Fibroblast of skin of left quadriceps (primary cell): ENCODE results near the gene B3GALNT1.
A peak's percentile ranks its signal among the peaks of the same experiment; 100 is the strongest.

Experiments used
- DNase-seq, 2 experiments: peaks; one replicate each; pipeline ENCODE4 v3.0.0-alpha.2; 2013; ENCODE audit warnings: low read depth in 2 of 2

Gene B3GALNT1

DNA sequence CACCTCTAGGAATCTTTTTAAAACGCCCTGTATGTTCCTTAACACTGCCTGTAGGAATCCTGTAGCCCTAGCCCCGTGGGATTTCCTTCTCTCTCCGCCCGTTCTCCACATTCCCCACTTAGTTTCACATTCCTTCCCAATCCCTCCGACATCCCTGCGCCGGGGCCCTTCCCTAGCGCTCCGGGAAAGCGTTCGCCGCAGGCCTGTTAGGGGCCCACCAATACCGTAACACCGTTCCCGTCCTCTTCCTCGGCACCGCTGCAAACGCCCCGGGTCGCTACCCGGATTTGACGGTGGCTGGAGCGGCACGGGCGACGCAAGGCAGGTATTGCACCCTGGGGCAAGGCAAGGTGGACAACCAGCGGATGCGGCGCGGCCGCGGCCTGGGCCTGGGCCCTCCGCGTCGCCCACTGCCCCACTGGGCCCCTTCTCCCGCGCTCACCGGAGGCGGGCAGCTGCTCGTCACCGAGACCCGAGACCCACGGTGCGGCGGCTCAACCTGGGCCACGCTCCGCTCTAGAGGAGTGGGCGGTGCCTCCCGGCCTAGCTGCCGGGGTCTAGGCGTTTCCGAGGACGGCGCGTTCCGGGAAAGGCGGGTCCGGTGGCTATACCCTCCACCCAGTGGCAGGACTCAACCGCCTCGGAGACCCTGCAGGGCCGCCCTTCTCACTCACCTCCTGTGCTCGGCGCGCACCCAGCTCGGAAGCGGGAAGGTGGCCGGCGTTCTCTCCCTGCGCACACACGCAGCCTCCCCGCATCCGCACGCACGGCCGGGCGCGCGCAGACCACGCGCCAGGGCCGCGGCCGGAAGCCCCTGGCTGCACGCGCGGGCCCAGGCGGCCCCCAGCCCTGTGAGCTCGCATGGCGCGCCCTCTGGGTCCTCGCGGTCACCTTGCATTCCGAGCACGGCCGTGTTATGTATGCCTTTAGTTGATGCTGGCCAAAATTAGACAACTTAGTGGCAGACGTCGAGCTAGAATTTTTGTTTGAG, at the start of gene B3GALNT1:
Gene B3GALNT1, minus strand, starts transcription at position 789 of the 991 bp plus-strand sequence. CDS start 18,595 bp downstream, outside the sequence.
- peak; percentile 55 to 57 for DNase-seq

- no peak for DNase-seq
These were observed 48.3 kb upstream of the B3GALNT1 start for GRCh38 chr3:161153480-161153879.

GRCh38 chr3:161150001-161150525, 44.9 kb upstream of the B3GALNT1 start:
- no peak for DNase-seq

GRCh38 chr3:161149529-161149928, 44.4 kb upstream of the B3GALNT1 start:
- DNase-seq = no peak

- no peak for DNase-seq
These were observed 43.8 kb upstream of the B3GALNT1 start for GRCh38 chr3:161148832-161149475.

DNA sequence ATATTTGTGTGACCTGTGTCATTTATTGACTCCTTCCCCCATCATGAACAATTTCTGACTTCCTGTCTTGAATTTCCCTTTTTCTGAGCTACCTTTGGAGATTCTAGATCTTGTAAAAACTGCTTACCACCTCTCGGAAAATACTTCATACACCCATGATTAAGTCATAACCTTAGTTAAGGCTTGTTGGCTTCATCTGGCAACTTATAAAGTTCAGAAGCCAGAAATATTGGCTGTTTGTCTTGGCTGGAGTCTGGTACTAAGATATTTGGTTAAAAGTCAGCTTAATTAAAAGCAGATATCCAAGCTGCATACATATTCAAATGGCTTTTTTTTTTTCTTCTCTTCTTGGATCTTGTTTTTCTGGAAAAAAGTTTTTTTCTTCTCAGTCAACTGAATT, 37.3 kb upstream of the B3GALNT1 start:
- DNase-seq = peak; percentile 60 to 62

- no peak for DNase-seq
These were observed 34.5 kb upstream of the B3GALNT1 start for GRCh38 chr3:161139686-161140085.

DNA sequence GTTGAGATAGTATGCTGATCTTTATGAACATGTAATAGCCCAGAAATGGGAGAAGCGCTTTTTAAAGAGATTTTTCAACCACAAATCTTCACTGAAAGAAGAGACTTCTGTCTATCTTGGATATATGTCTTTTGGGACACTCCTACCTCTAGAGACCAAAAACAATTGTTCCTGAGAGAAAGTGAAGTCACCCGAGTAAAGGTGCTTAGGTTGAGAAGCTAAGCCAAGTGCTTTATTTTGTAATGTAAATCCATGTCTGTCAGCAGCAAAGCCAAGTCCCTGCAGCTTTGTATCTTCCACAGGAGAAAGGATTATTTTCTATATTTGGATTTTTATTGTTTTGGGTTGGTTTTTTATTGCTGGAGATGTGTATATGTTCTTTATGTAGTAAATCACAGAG, 32.1 kb upstream of the B3GALNT1 start:
- no peak for DNase-seq

DNA sequence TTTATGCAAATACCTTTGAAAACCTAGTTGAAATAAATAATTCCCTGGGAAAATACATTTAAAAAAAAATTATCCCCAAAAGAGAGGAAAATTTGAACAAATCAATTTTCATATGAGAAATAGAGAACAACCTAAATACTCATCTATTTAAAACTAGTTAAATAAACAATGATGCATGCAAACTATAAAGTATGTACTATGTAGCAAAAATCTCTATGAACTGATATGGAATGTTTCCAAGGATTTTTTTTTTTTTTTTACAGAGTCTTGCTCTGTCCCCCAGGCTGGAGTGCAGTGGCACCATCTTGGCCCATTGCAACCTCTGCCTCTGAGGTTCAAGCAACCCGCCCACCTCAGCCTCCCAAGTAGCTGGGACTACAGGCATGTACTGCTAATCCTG, 27.2 kb upstream of the B3GALNT1 start:
- no peak for DNase-seq

DNA sequence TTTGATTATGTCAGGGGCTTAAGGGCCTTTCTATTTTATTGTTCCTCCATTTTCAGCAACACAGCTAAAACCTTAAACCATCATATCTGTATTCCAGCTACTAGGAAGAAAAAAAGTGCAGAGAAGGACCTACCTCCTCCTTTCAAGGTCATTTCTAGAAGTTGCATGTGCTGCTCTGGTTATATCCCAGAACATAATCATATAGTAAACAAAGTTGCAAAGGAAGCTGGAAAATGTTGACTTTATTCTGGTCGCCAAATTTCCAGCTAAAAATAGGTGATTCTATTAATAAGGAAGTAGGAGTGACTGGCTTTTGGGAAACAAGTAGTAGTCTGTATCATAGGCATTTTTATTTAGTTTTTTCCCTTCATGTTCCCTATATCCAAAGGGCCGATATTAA, 21.3 kb upstream of the B3GALNT1 start:
- no peak for DNase-seq

DNA sequence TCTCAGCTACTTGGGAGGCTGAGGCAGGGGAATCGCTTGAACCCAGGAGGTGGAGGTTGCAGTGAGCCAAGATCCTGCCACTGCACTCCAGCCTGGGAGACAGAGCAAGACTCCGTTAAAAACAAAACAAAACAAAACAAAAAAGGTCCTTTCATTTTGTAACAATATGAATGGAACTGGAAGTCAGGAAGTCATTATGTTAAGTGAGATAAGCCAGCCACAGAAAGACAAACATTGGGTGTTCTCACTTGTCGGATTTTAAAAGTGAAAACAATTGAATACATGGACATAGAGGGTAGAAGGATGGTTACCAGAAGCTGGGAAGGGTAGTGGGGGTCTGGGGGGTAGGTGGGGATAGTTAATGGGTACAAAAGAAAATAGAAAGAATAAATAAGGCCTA, 12.5 kb upstream of the B3GALNT1 start:
- DNase-seq = no peak

DNA sequence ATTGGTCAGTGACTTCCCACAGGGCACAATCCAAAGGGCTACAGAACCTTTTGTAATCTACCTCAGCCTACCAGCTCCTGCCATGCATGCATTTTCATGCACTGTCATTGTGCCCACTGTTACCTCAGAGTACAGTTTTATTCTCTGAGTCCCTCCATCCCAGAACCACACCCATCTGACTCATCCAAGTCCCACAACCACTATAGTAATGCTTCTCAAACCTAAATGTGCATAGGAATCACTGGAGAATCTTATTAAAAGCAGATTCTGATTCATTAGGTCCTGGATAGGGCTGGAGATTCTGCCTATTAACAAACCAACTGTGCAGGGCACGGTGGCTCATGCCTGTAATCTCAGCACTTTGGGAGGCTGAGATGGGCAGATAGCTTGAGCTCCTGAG, 3.7 kb upstream of the B3GALNT1 start:
- DNase-seq = peak in 1 of 2 experiments; percentile 8

GRCh38 chr3:161107311-161107710, 2.2 kb upstream of the B3GALNT1 start:
- no peak for DNase-seq

DNA sequence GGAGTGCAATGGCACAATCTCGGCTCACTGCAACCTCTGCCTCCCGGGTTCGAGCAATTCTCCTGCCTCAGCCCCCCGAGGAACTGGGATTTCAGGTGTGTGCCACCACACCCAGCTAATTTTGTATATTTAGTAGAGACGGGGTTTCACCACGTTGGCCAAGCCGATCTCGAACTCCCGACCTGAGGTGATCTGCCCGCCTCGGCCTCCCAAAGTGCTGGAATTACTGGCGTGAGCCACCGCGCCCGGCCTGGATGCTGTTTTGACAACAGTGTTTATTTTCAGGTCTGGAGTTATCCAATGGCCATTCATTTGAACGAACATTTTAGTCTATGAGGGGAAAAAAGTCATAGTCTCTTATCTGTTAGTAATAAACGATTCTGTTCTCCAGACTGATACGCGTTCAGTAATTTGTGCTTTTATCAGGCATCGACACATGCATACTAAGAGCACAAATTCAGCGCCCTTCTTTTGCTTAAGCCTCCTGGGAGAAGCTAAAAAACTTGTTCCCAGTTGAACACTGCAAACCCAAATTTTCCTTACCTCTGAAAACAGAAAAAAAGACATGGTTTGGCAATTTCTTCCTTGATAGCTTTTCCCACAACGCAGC, 1.3 kb downstream of the B3GALNT1 start:
- DNase-seq = no peak

DNA sequence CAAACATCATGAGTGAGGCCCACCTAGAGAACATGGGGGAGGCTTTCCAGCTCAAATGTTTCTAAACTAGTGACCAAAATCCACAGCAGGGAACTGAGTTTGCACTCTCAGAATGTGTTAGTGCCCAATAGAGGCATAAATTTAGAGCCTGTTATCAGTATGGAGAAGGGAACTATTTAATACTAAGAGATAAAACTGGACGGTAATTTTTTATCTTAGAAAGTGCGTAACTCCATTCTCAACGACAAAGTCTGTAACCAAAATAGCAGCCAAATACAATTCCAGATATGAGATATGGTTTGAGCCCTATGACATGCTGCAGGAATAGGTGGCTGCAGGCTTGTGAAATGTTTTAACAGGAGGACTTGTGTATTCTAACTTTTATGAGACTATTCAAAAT, 3.5 kb downstream of the B3GALNT1 start:
- no peak for DNase-seq

DNA sequence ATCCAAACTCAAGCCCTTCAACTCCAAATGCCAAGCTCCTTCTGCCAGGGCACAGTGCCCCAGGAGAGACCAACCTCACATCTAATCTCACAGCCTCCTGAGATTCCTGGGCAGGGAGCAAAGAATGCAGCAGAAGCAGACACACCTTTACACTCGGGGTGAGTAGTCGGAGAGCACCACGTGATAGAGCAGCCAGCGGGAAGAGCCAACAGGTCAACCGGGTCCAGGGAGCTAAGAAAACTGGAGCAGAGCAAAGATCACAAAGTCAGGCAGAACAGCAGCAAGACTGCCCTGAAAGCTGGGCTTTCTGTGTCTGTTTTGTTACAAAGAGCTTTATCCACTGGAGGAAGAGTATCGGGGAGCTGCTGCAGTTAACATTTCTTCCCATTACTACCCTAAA, 4.2 kb downstream of the B3GALNT1 start:
- DNase-seq = no peak

GRCh38 chr3:161096771-161097367, 8.3 kb downstream of the B3GALNT1 start:
- DNase-seq = no peak

DNA sequence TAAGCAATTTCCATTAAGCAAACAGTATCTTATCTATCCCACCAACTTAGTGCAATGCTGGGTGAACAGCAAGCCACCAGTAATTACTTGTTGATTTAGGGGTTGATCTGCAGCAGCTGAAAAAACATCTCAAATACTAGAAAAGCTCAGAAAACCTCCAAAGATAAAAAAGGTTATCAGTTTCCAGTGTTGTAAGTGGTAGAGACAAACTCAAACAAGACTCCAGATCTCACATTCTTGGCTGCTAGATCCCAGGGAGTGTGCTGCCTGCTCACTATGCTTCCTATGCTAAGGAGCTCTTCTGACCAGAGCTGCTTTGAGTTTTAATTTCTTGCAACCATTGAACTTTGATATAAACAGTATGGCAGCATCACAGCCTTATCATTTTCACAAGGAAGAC, 11.3 kb downstream of the B3GALNT1 start:
- no peak for DNase-seq

DNA sequence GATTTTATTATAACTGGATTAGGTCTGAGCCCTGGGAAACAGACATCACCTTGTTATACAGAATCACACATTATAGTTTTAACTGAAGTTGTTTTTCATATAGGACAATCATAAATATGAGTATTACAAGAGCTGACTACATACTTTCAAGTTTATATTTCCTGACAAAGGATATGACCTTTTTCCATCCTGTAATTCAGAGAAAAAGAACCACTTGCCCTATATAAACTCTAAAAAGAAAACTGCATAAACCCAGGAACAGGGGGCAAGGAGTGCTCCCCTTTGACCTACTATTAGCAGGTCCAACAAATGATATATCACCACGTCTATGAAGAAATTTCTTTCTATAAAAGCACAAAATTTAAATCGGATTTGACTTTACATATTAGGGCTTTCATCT, 20.9 kb downstream of the B3GALNT1 start:
- DNase-seq = no peak

GRCh38 chr3:161083131-161083530, 22.0 kb downstream of the B3GALNT1 start:
- DNase-seq = no peak

DNA sequence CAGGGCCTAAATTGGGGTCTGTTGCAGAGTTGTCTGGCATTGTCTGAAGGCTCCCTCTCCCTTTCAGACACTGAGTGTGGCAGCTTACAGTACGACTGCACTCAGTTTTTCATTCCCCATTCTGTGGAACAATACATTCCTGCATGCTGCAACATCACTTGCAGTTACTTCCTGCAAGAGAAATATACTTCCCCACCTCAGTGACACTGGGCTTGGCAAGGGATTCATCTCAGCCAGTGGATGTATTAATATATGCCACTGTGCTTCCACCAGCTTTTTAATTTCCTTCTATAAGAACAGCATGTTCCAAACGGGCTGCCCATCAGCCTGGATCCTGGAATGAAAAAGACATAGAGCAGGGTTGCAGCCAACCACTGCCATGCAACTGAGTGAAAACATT, 23.1 kb downstream of the B3GALNT1 start:
- DNase-seq = no peak

- no peak for DNase-seq
These were observed 23.5 kb downstream of the B3GALNT1 start for GRCh38 chr3:161081633-161082032.
